HG02588 (cell line): ENCODE results near the gene CCDC51.
A peak's percentile ranks its signal among the peaks of the same experiment; 100 is the strongest.
"Not testable (repeated sequence)": the region's sequence is repeated elsewhere in the genome, so short reads cannot be mapped to it uniquely, and the experiment has no call there.

Source experiments
- ATAC-seq: cut with Tn5 transposase; IDR thresholded peaks from one replicate; pipeline ENCODE4 v1.9.1; 2021; ENCODE audit warnings: mild to moderate bottlenecking, moderate library complexity; ENCODE audit not compliant: unreplicated experiment

Gene CCDC51

GRCh38 chr3:48466386-48467109, 26.6 kb upstream of the CCDC51 start:
- ATAC-seq = no peak

GRCh38 chr3:48465531-48466378, 25.8 kb upstream of the CCDC51 start:
- ATAC-seq = peak; percentile 81

GRCh38 chr3:48465237-48465530, 25.3 kb upstream of the CCDC51 start:
- no peak for ATAC-seq

- ATAC-seq = no peak
These were observed 24.8 kb upstream of the CCDC51 start for GRCh38 chr3:48464713-48465221.

DNA sequence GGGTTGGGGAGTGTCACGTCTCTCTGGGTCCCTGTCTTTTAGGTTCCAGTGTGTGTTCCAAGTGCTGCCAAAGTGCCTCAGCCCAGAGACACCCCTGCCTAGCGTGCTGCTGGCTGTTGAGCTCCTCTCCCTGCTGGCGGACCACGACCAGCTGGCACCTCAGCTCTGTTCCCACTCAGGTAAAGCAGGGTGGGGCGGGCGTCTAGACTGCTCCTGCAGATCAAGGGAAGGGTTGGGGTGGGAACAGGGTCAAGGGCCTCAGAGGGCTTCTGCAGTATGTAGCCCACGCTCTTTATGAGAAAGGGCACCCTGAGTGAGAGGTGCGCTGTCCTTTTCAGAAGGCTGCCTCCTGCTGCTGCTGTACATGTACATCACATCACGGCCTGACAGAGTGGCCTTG, 23.8 kb upstream of the CCDC51 start:
- ATAC-seq = no peak

DNA sequence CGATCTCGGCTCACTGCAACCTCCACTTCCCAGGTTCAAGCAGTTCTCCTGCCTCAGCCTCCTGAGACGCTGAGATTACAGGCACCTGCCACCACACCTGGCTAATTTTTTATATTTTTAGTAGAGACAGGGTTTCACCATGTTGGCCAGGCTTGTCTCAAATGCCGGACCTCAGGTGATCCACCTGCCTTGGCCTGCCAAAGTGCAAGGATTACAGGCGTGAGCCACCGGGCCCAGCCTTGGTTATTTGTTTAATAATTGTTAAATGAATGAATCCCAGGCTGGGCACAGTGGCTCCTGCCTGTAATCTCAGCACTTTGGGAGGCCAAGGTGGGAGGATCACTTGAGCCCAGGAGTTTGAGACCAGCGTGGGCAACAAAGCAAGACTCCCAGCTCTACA, 21.8 kb upstream of the CCDC51 start:
- not testable (repeated sequence) for ATAC-seq

- no peak for ATAC-seq
These were observed 20.6 kb upstream of the CCDC51 start for GRCh38 chr3:48460517-48460902.

DNA sequence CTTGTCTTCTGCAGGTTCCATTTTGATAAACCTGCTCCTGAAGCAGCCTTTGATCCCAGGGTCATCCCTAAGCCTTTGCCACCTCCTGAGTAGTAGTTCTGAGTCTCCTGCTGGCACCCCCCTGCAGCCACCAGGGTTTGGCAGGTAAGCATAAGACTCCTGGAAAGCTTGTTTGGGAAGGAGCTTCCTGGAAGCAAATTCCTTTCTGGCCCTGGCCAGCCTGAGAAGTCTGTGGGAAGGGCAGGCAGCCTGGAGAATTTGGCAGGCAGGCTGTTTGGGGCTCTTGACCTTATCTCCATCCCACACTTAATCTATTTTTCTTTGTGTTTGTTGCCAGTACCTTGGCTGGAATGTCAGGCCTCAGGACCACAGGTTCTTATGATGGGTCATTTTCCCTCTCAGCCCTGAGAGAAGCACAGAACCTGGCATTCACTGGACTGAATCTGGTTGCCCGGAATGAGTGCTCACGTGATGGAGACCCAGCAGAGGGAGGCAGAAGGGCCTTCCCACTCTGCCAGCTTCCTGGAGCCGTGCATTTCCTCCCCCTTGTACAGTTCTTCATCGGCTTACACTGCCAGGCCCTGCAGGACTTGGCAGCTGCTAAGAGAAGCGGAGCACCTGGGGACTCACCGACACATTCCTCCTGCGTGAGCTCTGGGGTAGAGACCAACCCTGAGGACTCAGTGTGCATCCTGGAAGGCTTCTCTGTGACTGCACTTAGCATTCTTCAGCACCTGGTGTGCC, 20.0 kb upstream of the CCDC51 start:
- no peak for ATAC-seq

DNA sequence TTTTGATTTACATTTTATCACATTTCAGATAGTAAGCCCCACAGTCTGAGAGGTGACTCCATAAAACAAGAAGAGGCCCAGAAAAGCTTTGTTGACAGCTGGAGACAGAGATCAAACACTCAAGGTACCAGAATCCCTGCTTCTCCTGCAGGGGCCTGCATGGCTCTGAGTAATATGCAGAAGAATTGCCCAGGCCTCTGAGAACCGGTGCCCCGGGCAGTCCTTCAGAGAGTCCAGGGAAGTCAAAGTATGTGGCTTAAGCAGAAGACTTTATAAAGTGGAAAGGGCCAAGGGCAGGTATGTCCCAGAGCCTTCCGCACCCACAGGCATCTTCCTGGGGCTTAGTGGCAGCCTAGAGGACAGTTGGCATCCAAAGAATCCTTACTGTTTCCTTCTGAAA, 19.4 kb upstream of the CCDC51 start:
- no peak for ATAC-seq

GRCh38 chr3:48456456-48456855, 16.5 kb upstream of the CCDC51 start:
- no peak for ATAC-seq

DNA sequence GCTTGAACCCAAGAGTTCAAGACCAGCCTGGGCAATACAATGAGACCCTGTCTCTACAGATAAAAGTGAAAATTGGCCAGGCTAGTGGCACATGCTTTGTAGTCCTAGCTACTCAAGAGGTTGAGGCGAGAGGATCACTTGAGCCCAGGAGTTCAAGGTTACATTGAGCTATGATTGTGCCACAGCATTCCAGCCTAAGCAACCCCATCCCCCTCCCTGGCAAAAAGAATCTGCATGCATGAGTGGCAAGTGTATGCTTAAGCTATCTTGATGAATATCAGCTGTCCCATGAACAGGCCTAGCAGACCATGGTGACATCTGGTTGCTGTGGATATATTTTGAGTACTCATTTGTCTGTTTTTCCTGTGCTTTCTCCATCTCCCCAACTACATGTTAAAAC, 11.4 kb upstream of the CCDC51 start:
- no peak for ATAC-seq

DNA sequence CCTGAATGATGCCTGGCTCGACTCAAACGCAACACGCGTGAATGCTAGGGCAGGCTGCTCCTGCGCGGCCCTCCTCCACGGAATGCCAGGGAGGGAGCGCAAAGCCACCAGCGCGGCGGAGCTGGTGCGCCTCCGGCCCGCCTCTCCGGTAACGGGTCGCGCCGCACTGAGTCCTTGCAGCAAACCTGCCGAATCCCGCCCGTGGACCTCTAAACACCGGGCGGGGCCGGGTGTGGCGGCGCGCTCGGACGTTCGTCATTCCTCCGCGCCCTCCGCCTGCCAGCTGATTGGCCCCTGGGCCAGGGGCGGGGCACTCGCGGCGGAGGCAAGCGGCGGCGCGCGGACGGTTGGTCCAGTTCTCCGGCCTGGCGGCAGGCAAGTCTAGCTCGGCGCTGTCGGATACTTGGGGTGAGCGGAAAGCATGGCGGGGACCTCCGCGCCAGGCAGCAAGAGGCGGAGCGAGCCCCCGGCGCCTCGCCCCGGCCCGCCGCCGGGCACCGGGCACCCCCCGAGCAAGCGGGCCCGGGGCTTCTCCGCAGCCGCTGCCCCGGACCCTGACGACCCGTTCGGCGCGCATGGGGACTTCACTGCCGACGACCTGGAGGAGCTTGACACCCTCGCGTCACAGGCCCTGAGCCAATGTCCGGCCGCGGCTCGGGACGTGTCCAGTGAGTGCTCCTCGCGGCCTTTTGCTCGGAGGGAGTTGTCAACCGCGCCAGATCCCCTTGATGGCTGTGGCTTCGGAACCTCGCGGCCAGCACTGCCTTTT, 6.7 kb upstream of the CCDC51 start, which contains the start of gene ATRIP:
ATRIP (plus strand) TSS at position 313 of the 769 bp plus-strand sequence; CDS start at position 422, 109 bp downstream.
- peak; percentile 82 for ATAC-seq

DNA sequence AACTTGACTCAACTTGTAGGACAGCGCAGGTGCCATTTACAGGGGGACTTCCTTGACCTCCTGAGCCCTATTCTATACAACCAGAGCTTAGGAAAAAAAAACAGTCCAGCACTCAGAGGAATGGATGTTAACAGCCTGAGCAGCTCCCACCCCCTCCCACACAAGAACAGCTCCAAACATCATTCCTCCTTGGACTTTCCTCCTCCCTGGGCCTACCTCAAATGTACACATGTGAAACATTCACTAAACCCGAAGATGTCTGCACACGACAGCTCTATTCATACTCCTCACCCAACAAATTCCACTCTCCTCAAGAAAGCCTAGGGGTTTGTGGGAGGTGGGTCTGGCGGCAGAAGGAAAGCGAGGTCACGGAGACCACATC, 6.1 kb upstream of the CCDC51 start:
- no peak for ATAC-seq

DNA sequence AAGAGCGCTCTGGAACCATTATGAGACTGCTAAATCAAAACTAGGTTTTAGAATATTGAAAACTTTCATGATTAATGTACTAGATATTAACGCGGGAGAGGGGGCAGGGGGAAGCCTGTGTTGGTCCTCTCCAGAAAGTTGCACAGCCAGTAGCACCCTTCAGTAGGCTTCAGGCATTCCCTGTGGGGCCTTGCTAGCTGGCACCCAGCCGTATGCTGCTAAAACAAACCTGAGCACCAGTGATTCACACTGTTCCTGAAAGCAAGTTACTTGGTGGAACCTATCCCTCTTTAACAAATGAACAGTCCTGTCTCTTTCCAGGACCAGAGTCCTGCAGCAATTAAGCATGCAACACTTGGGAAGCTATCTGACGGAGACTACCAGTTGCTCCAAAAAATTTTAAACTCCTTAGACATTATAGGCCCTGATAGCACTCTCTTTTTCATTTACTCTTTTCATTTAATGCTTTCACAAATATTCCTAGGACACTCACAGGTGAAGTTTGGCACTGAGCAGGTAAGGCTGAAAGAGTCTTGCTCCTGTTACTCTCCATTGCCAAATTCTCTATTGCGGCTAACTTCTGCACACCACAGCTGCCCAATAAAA, 5.5 kb upstream of the CCDC51 start:
- ATAC-seq = no peak

GRCh38 chr3:48441940-48442339, 2.0 kb upstream of the CCDC51 start:
- ATAC-seq = no peak

GRCh38 chr3:48440590-48440958, 655 bp upstream of the CCDC51 start:
- ATAC-seq = no peak

DNA sequence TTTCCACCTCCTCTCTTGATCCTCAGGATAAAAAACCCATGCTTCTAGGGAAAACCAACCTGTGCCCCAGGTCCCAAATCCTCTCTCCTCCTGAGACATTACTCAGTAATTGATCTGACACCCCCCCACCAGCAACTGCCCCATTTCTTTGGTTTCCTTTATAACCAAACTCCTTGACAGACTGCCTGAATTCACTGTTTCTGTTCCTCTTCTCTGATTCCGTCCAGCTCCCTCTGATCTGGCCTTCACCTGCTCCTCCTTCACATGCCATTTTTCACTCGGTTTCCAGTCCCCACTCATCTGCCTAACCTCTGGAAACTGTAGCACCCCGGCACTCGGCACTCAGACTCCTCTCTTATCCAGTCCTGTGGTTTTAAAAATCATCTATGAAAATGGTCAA, 2.1 kb downstream of the CCDC51 start:
- no peak for ATAC-seq

GRCh38 chr3:48436855-48437254, 3.1 kb downstream of the CCDC51 start:
- no peak for ATAC-seq

GRCh38 chr3:48436477-48436787, 3.5 kb downstream of the CCDC51 start:
- ATAC-seq = no peak

GRCh38 chr3:48435774-48436476, 4.0 kb downstream of the CCDC51 start:
- no peak for ATAC-seq
